Motor neuron (in vitro differentiated cells): ENCODE data around the gene CMKLR1. TPM values are rescaled to one million over a fixed set of nuclear protein-coding genes. Genes with fewer than 3 reads are reported as not detected.
A peak's percentile ranks its signal among the peaks of the same experiment; 100 is the strongest.

ENCODE experiments used
- ATAC-seq, 8 experiments: fragments of 200-7000 bp; cut with Tn5 transposase; replicated peaks in 6 of 8; 2 replicates each; pipeline ENCODE4 v1.8.0; 2021; ENCODE audit warnings: mild to moderate bottlenecking in 8 of 8, moderate library complexity in 8 of 8
- H3K27ac ChIP-seq, 2 donors: fragments of 250-450 bp; sonication (Bioruptor Pico); 2 replicates each; pipeline ENCODE4 v1.9.0; 2021; ENCODE audit warnings: antibody characterized with exemption in 2 of 2, mild to moderate bottlenecking in 2 of 2, moderate library complexity in 1 of 2
- H3K4me1 ChIP-seq, 2 donors: fragments of 250-450 bp; sonication (Bioruptor Pico); replicated peaks in 1 of 2; 2 replicates each; pipeline ENCODE4 v1.6.1; 2021; ENCODE audit warnings: antibody characterized with exemption in 2 of 2, mild to moderate bottlenecking in 2 of 2, moderate library complexity in 1 of 2
- H3K4me3 ChIP-seq, 5 donors: fragments of 250-450 bp; sonication (Bioruptor Pico); 2 replicates each; pipeline ENCODE4 v1.9.0; 2021; ENCODE audit warnings: antibody characterized with exemption in 5 of 5, mild to moderate bottlenecking in 5 of 5, moderate library complexity in 4 of 5
- WGBS, 10 experiments: fragments of 450-650 bp; shearing (Covaris generic); methylation state at CpG; one replicate each; pipeline ENCODE4 v1.0.0; 2022; 5-methylcytosine and 5-hydroxymethylcytosine counted together
- in situ Hi-C, 9 experiments: fragments of 400-800 bp; cut with MboI; loops; one replicate each; pipeline ENCODE4 v1.15.0; 2021; ENCODE audit warnings: low sequenced_read_pairs in 9 of 9, low pct_unique_long_range_greater_than_20kb in 2 of 9; ENCODE audit not compliant: unreplicated experiment in 9 of 9
- total RNA-seq, 8 experiments: library from RNA; unstranded; fragments of 300-600 nt; gene quantifications; 2 replicates each; pipeline versions ENCODE4 v1.2.3 to v1.2.4, GENCODE V29; 2022

CMKLR1 gene
- total RNA-seq, 8 experiments from 2014 or later, result 0.09 to 12.6 (median 0.38) TPM; not detected in 1

GRCh38 chr12:108248011-108248410, 91.1 kb downstream of the CMKLR1 start:
- Histone ChIP-seq H3K4me3 (no peak overlapping the region), H3K27ac (no peak overlapping the region), H3K4me1 (peaks cover 8 to 9% of the 10 kb centered on the region in 2 donors)
- 30 to 100% (median 45%) methylated on average over 1 to 5 of the region's 13 CpGs; no CpG with 5 or more reads in 4 of the 10 experiments for WGBS, 10 experiments
- ATAC-seq, result no peak
- in situ Hi-C loops, result no loop called here

GRCh38 chr12:108247130-108247529, 92.0 kb downstream of the CMKLR1 start:
- WGBS, 10 experiments, result 0 to 100% (median 75%) methylated on average over 1 to 2 of the region's 2 CpGs; no CpG with 5 or more reads in 2 of the 10 experiments
- ATAC-seq, result no peak
- Histone ChIP-seq H3K4me3 (no peak overlapping the region), H3K4me1 (peaks cover 8 to 10% of the 10 kb centered on the region in 2 donors), H3K27ac (no peak overlapping the region)
- in situ Hi-C loops, result no loop called here

- ATAC-seq, result peak in 7 of 8 experiments; percentile 73 to 99 (median 97)
- Histone ChIP-seq H3K27ac (peak overlapping the region; percentile 55 to 63), H3K4me1 (peaks cover 15 to 17% of the 10 kb centered on the region in 2 donors), H3K4me3 (no peak overlapping the region)
- in situ Hi-C loops, result no loop called here
- WGBS, 10 experiments, result 0 to 70% (median 35%) methylated on average over 2 to 6 of the region's 10 CpGs; no CpG with 5 or more reads in 3 of the 10 experiments
Observed at GRCh38 chr12:108241986-108242703, 97.0 kb downstream of the CMKLR1 start.

GRCh38 chr12:108240928-108241327, 98.2 kb downstream of the CMKLR1 start:
- in situ Hi-C loops, result no loop called here
- Histone ChIP-seq H3K4me1 (peaks cover 18 to 20% of the 10 kb centered on the region in 2 donors), H3K27ac (no peak overlapping the region), H3K4me3 (no peak overlapping the region)
- no peak for ATAC-seq
- 0 to 93% (median 72%) methylated on average over 1 to 4 of the region's 4 CpGs; no CpG with 5 or more reads in 4 of the 10 experiments for WGBS, 10 experiments

GRCh38 chr12:108240027-108240785, 98.9 kb downstream of the CMKLR1 start:
- ATAC-seq, result no peak
- Histone ChIP-seq H3K4me1 (peaks cover 25 to 26% of the 10 kb centered on the region in 2 donors), H3K4me3 (no peak overlapping the region), H3K27ac (no peak overlapping the region)
- in situ Hi-C loops, result no loop called here
- WGBS, 10 experiments, result 14 to 91% (median 48%) methylated on average over 2 to 9 of the region's 34 CpGs; no CpG with 5 or more reads in 3 of the 10 experiments

- no peak overlapping the region for H3K27ac ChIP-seq
- in situ Hi-C loops, result no loop called here
- 25 to 100% (median 90%) methylated on average over 1 to 2 of the region's 2 CpGs; no CpG with 5 or more reads in 4 of the 10 experiments for WGBS, 10 experiments
- no peak overlapping the region for H3K4me3 ChIP-seq
- ATAC-seq, result no peak
- H3K4me1 ChIP-seq, result peaks cover 27% of the 10 kb centered on the region in 2 donors
Observed at GRCh38 chr12:108239378-108239777, 99.7 kb downstream of the CMKLR1 start.

GRCh38 chr12:108238474-108238873, 100.6 kb downstream of the CMKLR1 start:
- in situ Hi-C loops, result no loop called here
- ATAC-seq, result no peak
- peaks cover 27% of the 10 kb centered on the region in 2 donors for H3K4me1 ChIP-seq
- H3K27ac ChIP-seq, result no peak overlapping the region
- H3K4me3 ChIP-seq, result no peak overlapping the region
- 0 to 90% (median 80%) methylated on average over 1 to 3 of the region's 3 CpGs; no CpG with 5 or more reads in 1 of the 10 experiments for WGBS, 10 experiments

Other genes starting within 250 kb of the CMKLR1 start
- 1 to 10 TPM in 5 of 8 experiments, under 1 TPM in 2, not detected in 1; 0.15 to 8.1 (median 3.0) TPM for gene WSCD2, start 210.0 kb downstream of the CMKLR1 start, total RNA-seq
- gene FICD, start 176.0 kb upstream of the CMKLR1 start, total RNA-seq, result 10 to 100 TPM in 2 of 8 experiments, 1 to 10 TPM in 6; 4.6 to 14.1 (median 6.7) TPM
- 10 to 100 TPM; 39.7 to 68.7 (median 46.1) TPM for gene SART3, start 221.9 kb upstream of the CMKLR1 start, total RNA-seq
- 100 to 1,000 TPM in 3 of 8 experiments, 10 to 100 TPM in 5; 74.4 to 244 (median 90.2) TPM for gene ISCU, start 223.3 kb upstream of the CMKLR1 start, total RNA-seq